HFFc6 (cell line): ENCODE results near the gene IL25. TPM values are rescaled to one million over a fixed set of nuclear protein-coding genes. Genes with fewer than 3 reads are reported as not detected.

ENCODE experiments used
- DNase-seq: peaks from one replicate; pipeline ENCODE4 v3.0.0-alpha.2; 2018
- H3K27ac Mint-ChIP-seq: 2 replicates; pipeline ENCODE4 v1.8.0; 2020; ENCODE audit warnings: mild to moderate bottlenecking, mixed read lengths
- H3K27me3 Mint-ChIP-seq: 2 replicates; pipeline ENCODE4 v1.8.0; 2021; ENCODE audit warnings: mild to moderate bottlenecking, moderate library complexity, mixed read lengths; ENCODE audit not compliant: insufficient read depth
- H3K36me3 Mint-ChIP-seq: 2 replicates; pipeline ENCODE4 v1.8.0; 2021; ENCODE audit warnings: low read depth, mixed read lengths
- H3K4me1 Mint-ChIP-seq: 2 replicates; pipeline ENCODE4 v1.8.0; 2020; ENCODE audit warnings: low read depth, mixed read lengths
- H3K4me3 Mint-ChIP-seq: 2 replicates; pipeline ENCODE4 v1.8.0; 2020; ENCODE audit warnings: mild to moderate bottlenecking, moderate library complexity, mixed read lengths
- H3K9me3 Mint-ChIP-seq: 2 replicates; pipeline ENCODE4 v1.8.0; 2020; ENCODE audit warnings: mild to moderate bottlenecking, mixed read lengths
- CTCF ChIP-seq: fragments of 200-600 bp; sonication (generic); IDR thresholded peaks from 2 replicates; pipeline ENCODE4 v1.5.0; 2021; ENCODE audit warnings: antibody characterized with exemption, mild to moderate bottlenecking
- total RNA-seq, 6 experiments: library from RNA; stranded (reverse); fragmentation: NEBNext Ultra II Directional; extraction: Animal tissue kit (Norgen Biotek cat#: 25700); gene quantifications; 2 replicates in 1 of 6; 3 replicates in 5 of 6; pipeline ENCODE4 v1.2.3, GENCODE V29; 2021

The IL25 gene
- total RNA-seq, 6 experiments from 2014 or later = not detected

GRCh38 chr14:23352506-23353432 lies 19.8 kb upstream of the IL25 start, which contains the start of gene SLC22A17:
Gene SLC22A17 (minus strand): TSS chr14:23352887.
- Mint-ChIP-seq H3K4me3 (peak within 1 kb of the TSS; percentile 79), H3K4me1 (peaks cover 10% of the 10 kb centered on the region; the same call in 1 of the 2 replicates), H3K27ac (peak within 1 kb of the TSS; percentile 47), H3K9me3 (no peaks in the 10 kb centered on the region), H3K36me3 (peaks cover 8% of the 10 kb centered on the region; the same call in 1 of the 2 replicates), H3K27me3 (peaks cover 14% of the 10 kb centered on the region)
- DNase-seq = peak; percentile 75
- 0 out of 2 replicates have a peak, but pooled peaks have one; percentile 12 for TF ChIP-seq CTCF

- H3K36me3 Mint-ChIP-seq = peaks cover 8% of the 10 kb centered on the region; the same call in 1 of the 2 replicates
- DNase-seq = no peak
- TF ChIP-seq CTCF = no peak
- peak overlapping the region; percentile 47 for H3K27ac Mint-ChIP-seq
- peaks cover 14% of the 10 kb centered on the region for H3K27me3 Mint-ChIP-seq
- H3K4me1 Mint-ChIP-seq = peaks cover 10% of the 10 kb centered on the region; the same call in 1 of the 2 replicates
- H3K4me3 Mint-ChIP-seq = peak overlapping the region; percentile 79
- H3K9me3 Mint-ChIP-seq = no peaks in the 10 kb centered on the region
Measured at GRCh38 chr14:23353433-23353780, 19.2 kb upstream of the IL25 start.

- Mint-ChIP-seq H3K4me1 (peaks cover 10% of the 10 kb centered on the region; the same call in 1 of the 2 replicates), H3K27ac (no peak overlapping the region), H3K36me3 (peaks cover 8% of the 10 kb centered on the region; the same call in 1 of the 2 replicates), H3K4me3 (no peak overlapping the region), H3K27me3 (peaks cover 14% of the 10 kb centered on the region), H3K9me3 (no peaks in the 10 kb centered on the region)
- no peak for DNase-seq
- no peak for TF ChIP-seq CTCF
Measured at GRCh38 chr14:23354990-23355389, 17.6 kb upstream of the IL25 start.

- H3K4me3 Mint-ChIP-seq = no peak overlapping the region
- H3K36me3 Mint-ChIP-seq = peaks cover 5% of the 10 kb centered on the region; the same call in 1 of the 2 replicates
- TF ChIP-seq CTCF = no peak
- no peaks in the 10 kb centered on the region for H3K9me3 Mint-ChIP-seq
- H3K4me1 Mint-ChIP-seq = peaks cover 12% of the 10 kb centered on the region
- peaks cover 9% of the 10 kb centered on the region for H3K27me3 Mint-ChIP-seq
- no peak for DNase-seq
- H3K27ac Mint-ChIP-seq = no peak overlapping the region
Measured at GRCh38 chr14:23355871-23356435, 16.7 kb upstream of the IL25 start.

- no peak for TF ChIP-seq CTCF
- DNase-seq = no peak
- H3K4me3 Mint-ChIP-seq = no peak overlapping the region
- no peak overlapping the region for H3K27ac Mint-ChIP-seq
- peaks cover 19% of the 10 kb centered on the region for H3K4me1 Mint-ChIP-seq
- H3K27me3 Mint-ChIP-seq = peaks cover 9% of the 10 kb centered on the region
- H3K9me3 Mint-ChIP-seq = no peaks in the 10 kb centered on the region
- H3K36me3 Mint-ChIP-seq = no peaks in the 10 kb centered on the region
Measured at GRCh38 chr14:23356662-23357061, 15.9 kb upstream of the IL25 start.
